Gastroesophageal sphincter (tissue), 3 donors: Measurements from ENCODE around the gene POC5.

Experiments used
- CTCF ChIP-seq, 4 experiments: fragments of 200-600 bp in 2 of 4; fragments of 450-650 bp in 2 of 4; sonication (generic) in 1 of 4; IDR thresholded peaks; one replicate each; pipeline ENCODE4 v1.5.1; 2017 to 2019; ENCODE audit warnings: antibody characterized with exemption in 4 of 4, mild to moderate bottlenecking in 2 of 4, moderate library complexity in 2 of 4
- POLR2AphosphoS5 ChIP-seq: sonication (generic); formaldehyde crosslinking; IDR thresholded peaks from one replicate; pipeline ENCODE4 v1.6.1; 2017; ENCODE audit warnings: antibody characterized with exemption

DNA sequence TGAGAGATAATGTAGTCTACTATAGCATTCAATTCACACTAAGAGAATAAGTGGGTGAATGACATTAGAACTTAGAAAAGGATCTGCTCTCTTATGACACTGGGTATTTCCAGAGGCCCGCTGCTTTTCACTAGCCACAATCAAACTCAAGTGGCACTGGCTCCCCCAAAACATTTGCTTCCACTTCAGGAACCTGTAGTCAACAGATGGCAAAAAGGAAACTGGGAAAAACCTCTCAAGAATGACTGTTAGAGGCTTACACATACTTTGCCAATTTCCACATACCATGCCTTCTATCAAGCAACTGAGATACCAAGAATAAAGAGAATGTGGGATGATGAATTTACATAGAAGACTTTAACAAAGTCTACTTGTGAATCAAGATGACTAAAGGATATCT, 11.2 kb downstream of the POC5 start:
- TF ChIP-seq POLR2AphosphoS5 (no peak), CTCF (IDR thresholded peaks at IDR 0.05) (no peak)
